ENCODE data around the gene ZNF638. TPM values are rescaled to one million over a fixed set of nuclear protein-coding genes. Genes with fewer than 3 reads are reported as not detected.

ZNF638 gene
- total RNA-seq, 2 donors from 2014 or later: 73.2 to 76.9 TPM

DNA sequence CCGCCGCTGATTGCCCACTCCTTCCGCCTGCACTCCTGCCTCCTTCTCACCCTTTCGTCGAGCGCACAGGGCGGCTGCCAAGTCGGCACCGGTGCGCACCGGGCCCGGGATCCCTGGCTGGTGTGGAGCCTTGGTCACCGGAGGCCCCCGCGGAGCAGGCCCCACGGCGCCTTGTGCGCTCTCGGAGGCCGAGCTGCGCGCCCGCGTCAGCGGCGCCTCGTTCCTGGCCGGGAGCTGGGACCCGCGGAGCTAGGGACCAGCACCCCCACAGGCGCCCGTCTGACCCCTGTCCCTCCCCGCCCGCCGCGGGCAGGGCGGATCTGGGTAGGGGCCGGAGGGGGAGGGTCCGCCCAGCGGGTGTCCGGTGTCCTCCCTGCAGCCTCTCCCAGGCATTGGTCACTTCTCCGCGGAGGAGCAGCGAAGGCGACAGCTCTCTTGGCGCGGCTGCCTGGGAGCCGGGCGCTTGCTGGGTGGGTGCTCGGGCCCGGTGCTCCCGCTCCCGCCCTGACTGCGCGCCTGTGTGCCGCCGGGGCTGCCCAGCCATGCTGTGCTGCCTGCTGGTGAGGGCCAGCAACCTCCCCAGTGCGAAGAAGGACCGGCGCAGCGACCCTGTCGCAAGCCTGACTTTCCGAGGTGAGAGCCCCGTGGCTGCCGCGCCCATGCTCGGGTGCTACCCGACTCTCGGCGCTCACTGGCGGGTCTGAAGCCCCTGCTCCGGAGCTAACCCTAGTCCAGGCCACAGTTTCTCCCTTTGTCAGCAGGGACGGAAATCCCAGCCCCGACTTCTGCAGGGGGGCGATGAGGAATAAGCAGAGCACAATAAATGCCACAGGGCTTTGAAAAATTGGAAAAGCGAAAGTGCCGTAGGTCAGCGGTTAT, 135.0 kb downstream of the ZNF638 start:
- TF ChIP-seq, protein P1, sequence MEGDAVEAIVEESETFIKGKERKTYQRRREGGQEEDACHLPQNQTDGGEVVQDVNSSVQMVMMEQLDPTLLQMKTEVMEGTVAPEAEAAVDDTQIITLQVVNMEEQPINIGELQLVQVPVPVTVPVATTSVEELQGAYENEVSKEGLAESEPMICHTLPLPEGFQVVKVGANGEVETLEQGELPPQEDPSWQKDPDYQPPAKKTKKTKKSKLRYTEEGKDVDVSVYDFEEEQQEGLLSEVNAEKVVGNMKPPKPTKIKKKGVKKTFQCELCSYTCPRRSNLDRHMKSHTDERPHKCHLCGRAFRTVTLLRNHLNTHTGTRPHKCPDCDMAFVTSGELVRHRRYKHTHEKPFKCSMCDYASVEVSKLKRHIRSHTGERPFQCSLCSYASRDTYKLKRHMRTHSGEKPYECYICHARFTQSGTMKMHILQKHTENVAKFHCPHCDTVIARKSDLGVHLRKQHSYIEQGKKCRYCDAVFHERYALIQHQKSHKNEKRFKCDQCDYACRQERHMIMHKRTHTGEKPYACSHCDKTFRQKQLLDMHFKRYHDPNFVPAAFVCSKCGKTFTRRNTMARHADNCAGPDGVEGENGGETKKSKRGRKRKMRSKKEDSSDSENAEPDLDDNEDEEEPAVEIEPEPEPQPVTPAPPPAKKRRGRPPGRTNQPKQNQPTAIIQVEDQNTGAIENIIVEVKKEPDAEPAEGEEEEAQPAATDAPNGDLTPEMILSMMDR (IDR thresholded peaks at IDR 0.05): no peak
- Histone ChIP-seq H3K4me3 (peak overlapping the region; percentile 47), H3K9me3 (no peaks in the 10 kb centered on the region), H3K36me3 (no peaks in the 10 kb centered on the region), H3K27ac (peak overlapping the region; percentile 13), H3K9ac (ENCODE audit: low read depth in 2 of 2, low read length in 2 of 2) (peak overlapping the region in 1 of 2 donors; percentile 43), H3K4me1 (peaks cover 3% of the 10 kb centered on the region), H3K27me3 (peaks cover 34% of the 10 kb centered on the region)
- no peak for DNase-seq
- intact Hi-C loops (cut with DNase I): no loop called here

GRCh38 chr2:71467180-71467815, 135.7 kb downstream of the ZNF638 start:
- intact Hi-C loops (cut with DNase I): no loop called here
- H3K27ac ChIP-seq: peak overlapping the region; percentile 13
- peaks cover 3% of the 10 kb centered on the region for H3K4me1 ChIP-seq
- DNase-seq: no peak
- no peaks in the 10 kb centered on the region for H3K36me3 ChIP-seq
- TF ChIP-seq, protein P1 (IDR thresholded peaks at IDR 0.05): no peak
- H3K4me3 ChIP-seq: peak overlapping the region; percentile 47
- H3K9ac ChIP-seq (ENCODE audit: low read depth in 2 of 2, low read length in 2 of 2): peak overlapping the region in 1 of 2 donors; percentile 43
- H3K27me3 ChIP-seq: peaks cover 34% of the 10 kb centered on the region
- no peaks in the 10 kb centered on the region for H3K9me3 ChIP-seq

DNA sequence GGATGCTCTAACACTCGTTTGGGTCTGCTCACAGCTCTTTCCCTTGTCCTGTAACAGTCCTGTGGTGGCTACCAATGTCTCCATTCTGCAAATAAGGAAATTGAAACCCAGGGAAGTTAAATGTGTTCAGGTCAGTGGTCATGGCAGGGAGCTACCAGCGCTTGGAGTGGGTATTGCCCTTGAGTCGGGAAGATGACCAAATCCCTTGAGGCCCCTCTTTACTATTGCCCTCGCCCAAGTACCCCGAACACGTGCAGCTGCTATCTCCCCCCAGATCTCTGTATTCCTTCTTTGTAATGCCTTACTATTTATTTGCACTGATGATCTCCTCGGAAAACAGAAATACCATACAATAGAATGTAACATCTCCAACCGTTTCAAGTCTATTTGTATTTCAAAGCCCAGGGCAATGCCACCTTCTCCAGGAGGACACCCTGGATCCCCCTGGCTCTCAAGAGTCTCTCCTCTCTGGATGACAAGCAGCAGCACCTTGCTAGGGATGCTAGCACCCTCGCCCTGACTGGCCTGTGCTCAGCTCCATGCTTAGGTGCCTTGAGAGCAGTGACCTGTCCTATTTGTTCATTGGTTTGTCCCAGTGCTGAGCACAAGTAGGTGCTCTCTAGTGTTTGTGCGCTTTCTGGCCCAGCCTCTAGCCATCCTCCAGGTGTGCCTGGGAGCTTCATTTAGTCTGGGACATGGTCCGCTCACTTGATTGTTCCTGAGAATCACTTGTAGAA, 136.9 kb downstream of the ZNF638 start:
- Histone ChIP-seq H3K4me1 (peaks cover 3% of the 10 kb centered on the region), H3K9me3 (no peaks in the 10 kb centered on the region), H3K27ac (no peak overlapping the region), H3K36me3 (no peaks in the 10 kb centered on the region), H3K4me3 (no peak overlapping the region), H3K9ac (ENCODE audit: low read depth in 2 of 2, low read length in 2 of 2) (no peak overlapping the region), H3K27me3 (peaks cover 34% of the 10 kb centered on the region)
- no peak for DNase-seq
- intact Hi-C loops (cut with DNase I): no loop called here
- TF ChIP-seq, protein P1 (IDR thresholded peaks at IDR 0.05): no peak

DNA sequence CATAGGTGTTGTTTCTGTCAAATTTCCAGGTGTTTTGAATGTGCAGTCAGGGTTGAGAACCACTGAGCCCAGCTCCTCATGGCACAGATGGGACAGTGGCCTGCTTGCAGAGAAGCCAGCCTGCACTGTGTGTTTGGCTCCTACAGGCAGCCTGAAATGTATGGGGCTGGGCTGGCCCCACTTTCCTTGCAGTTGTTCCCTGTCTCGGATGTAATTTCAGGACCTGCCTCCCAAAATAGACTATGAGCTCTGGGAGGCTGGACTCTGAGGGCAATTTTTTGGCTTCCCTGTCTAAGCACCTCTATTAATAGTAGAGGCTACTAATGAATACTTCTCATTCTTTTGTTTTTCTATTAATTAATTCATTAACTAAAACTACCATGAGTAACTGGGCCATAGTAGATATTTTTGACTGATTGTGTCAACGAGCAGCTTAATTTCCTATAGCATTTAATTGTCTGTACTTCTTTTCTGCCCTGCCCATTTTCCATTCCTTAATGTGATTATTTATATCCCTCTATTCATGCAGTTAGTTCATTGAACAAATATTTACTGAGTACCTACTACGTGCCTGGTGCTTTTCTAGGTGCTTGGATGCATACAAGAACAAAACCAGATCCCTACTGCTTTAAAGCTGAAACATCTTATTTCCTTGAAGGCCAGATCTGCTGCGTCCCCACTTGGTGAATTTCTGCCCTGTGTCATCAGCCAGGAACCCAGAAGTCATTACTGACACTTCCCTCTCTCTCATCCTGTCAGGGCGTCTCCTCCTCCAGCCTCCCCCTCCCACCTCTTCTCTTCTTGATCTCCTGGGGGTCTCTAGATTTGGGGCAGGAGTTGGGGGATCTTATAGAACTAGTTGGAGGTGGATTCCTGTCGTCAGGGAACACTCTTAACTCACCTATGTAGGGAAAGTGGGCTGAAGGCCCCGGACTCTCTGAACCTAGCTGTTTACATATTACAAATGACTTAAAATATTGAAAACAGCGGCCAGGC, 138.1 kb downstream of the ZNF638 start:
- peaks cover 34% of the 10 kb centered on the region for H3K27me3 ChIP-seq
- intact Hi-C loops (cut with DNase I): no loop called here

More for the DNA sequence above, 138.1 kb downstream of the ZNF638 start:
- H3K9me3 ChIP-seq: no peaks in the 10 kb centered on the region
- no peaks in the 10 kb centered on the region for H3K36me3 ChIP-seq
- no peak overlapping the region for H3K4me3 ChIP-seq
- H3K4me1 ChIP-seq: peaks cover 3% of the 10 kb centered on the region
- no peak overlapping the region for H3K9ac ChIP-seq (ENCODE audit: low read depth in 2 of 2, low read length in 2 of 2)
- TF ChIP-seq, protein P1 (IDR thresholded peaks at IDR 0.05): no peak
- H3K27ac ChIP-seq: no peak overlapping the region
- no peak for DNase-seq

Measured in colonic mucosa (tissue), 4 donors.